GM23338 (cell line): ENCODE measurements around the gene PUDP. TPM values are rescaled to one million over a fixed set of nuclear protein-coding genes. Genes with fewer than 3 reads are reported as not detected.

ENCODE experiments used
- ATAC-seq: fragments of 200-7000 bp; cut with Tn5 transposase; 3 replicates; pipeline ENCODE4 v1.9.1; 2020
- DNase-seq: peaks from one replicate; pipeline ENCODE4 v3.0.0-alpha.2; 2015; ENCODE audit warnings: low spot score
- H2AFZ ChIP-seq: fragments of 200-600 bp; sonication (generic); 2 replicates; pipeline ENCODE4 v1.8.0; 2016; ENCODE audit warnings: antibody characterized with exemption, mild to moderate bottlenecking, moderate library complexity
- H3F3A ChIP-seq: fragments of 200-600 bp; sonication (generic); replicated peaks from 2 replicates; pipeline ENCODE4 v1.8.0; 2017; ENCODE audit warnings: antibody characterized with exemption, mixed run types, low read depth
- H3K27ac ChIP-seq: fragments of 200-600 bp; sonication (generic); 2 replicates; pipeline ENCODE4 v1.6.1; 2016; ENCODE audit warnings: low read depth
- H3K27me3 ChIP-seq: fragments of 200-600 bp; sonication (generic); 2 replicates; pipeline ENCODE4 v1.8.0; 2016; ENCODE audit warnings: mild to moderate bottlenecking, mixed run types, moderate library complexity; ENCODE audit not compliant: insufficient read depth
- H3K36me3 ChIP-seq: fragments of 200-600 bp; sonication (generic); 2 replicates; pipeline ENCODE4 v1.8.0; 2016; ENCODE audit warnings: mild to moderate bottlenecking; ENCODE audit not compliant: insufficient read depth
- H3K4me1 ChIP-seq: fragments of 200-600 bp; sonication (generic); 2 replicates; pipeline ENCODE4 v1.8.0; 2016; ENCODE audit warnings: mild to moderate bottlenecking, moderate library complexity; ENCODE audit not compliant: insufficient read depth
- H3K4me2 ChIP-seq: fragments of 200-600 bp; sonication (generic); 2 replicates; pipeline ENCODE4 v1.7.1; 2017; ENCODE audit warnings: mixed run types
- H3K4me3 ChIP-seq: fragments of 200-600 bp; sonication (generic); 2 replicates; pipeline ENCODE4 v1.6.1; 2016; ENCODE audit warnings: mixed run types
- H3K79me2 ChIP-seq: fragments of 200-600 bp; sonication (generic); replicated peaks from 2 replicates; pipeline ENCODE4 v1.8.0; 2017; ENCODE audit warnings: mild to moderate bottlenecking; ENCODE audit not compliant: insufficient read depth
- H3K9me2 ChIP-seq: fragments of 200-600 bp; sonication (generic); 2 replicates; pipeline ENCODE4 v1.8.0; 2017; ENCODE audit not compliant: insufficient read depth
- H4K20me1 ChIP-seq: fragments of 200-600 bp; sonication (generic); replicated peaks from 2 replicates; pipeline ENCODE4 v1.8.0; 2017; ENCODE audit warnings: mild to moderate bottlenecking; ENCODE audit not compliant: insufficient read depth
- H3K27ac Mint-ChIP-seq: 2 replicates; pipeline ENCODE4 v1.8.0; 2020; ENCODE audit warnings: inconsistent platforms, mild to moderate bottlenecking, moderate library complexity, mixed read lengths
- H3K27me3 Mint-ChIP-seq: 3 replicates; pipeline ENCODE4 v1.8.0; 2022; ENCODE audit warnings: low read depth, mild to moderate bottlenecking, moderate library complexity, mixed read lengths, inconsistent platforms; ENCODE audit not compliant: insufficient read depth, poor library complexity
- H3K36me3 Mint-ChIP-seq: 3 replicates; pipeline ENCODE4 v1.8.0; 2021; ENCODE audit warnings: low read depth, mild to moderate bottlenecking, inconsistent platforms, moderate library complexity, mixed read lengths
- H3K4me1 Mint-ChIP-seq: 3 replicates; pipeline ENCODE4 v1.8.0; 2020; ENCODE audit warnings: mild to moderate bottlenecking, inconsistent platforms, mixed read lengths
- H3K4me3 Mint-ChIP-seq: 3 replicates; pipeline ENCODE4 v1.8.0; 2021; ENCODE audit warnings: moderate library complexity, mild to moderate bottlenecking, inconsistent platforms, mixed read lengths
- H3K9me3 Mint-ChIP-seq: 3 replicates; pipeline ENCODE4 v1.8.0; 2020; ENCODE audit warnings: moderate library complexity, mild to moderate bottlenecking, inconsistent platforms, mixed read lengths
- CREB1 ChIP-seq: fragments of 250-450 bp; sonication (Bioruptor Pico); IDR thresholded peaks from 2 replicates; pipeline ENCODE4 v1.5.0; 2020; ENCODE audit warnings: low read depth, mild to moderate bottlenecking, moderate library complexity
- CTCF ChIP-seq, 2 experiments: fragments of 200-600 bp in 1 of 2; sonication (generic) in 1 of 2; conservative IDR thresholded peaks; 2 replicates each; pipeline versions ENCODE4 v1.5.1 to v1.6.1; 2016 to 2017; ENCODE audit warnings: antibody characterized with exemption in 2 of 2, low read depth in 2 of 2, mild to moderate bottlenecking in 2 of 2, moderate library complexity in 1 of 2
- ETS1 ChIP-seq: IDR thresholded peaks from 2 replicates; pipeline ENCODE4 v1.6.1; 2016; ENCODE audit warnings: antibody characterized with exemption
- EZH2 ChIP-seq: fragments of 200-600 bp; sonication (generic); IDR thresholded peaks from one replicate; pipeline ENCODE4 v1.8.0; 2017; ENCODE audit warnings: antibody characterized with exemption, mild to moderate bottlenecking, low read depth; ENCODE audit not compliant: unreplicated experiment
- EZH2phosphoT487 ChIP-seq: fragments of 200-600 bp; sonication (generic); IDR thresholded peaks from one replicate; pipeline ENCODE4 v1.8.1; 2018; ENCODE audit warnings: antibody characterized with exemption; ENCODE audit not compliant: unreplicated experiment
- JUNB ChIP-seq: IDR thresholded peaks from one replicate; pipeline ENCODE4 v1.6.1; 2016; ENCODE audit warnings: antibody characterized with exemption; ENCODE audit not compliant: unreplicated experiment
- NANOG ChIP-seq: IDR thresholded peaks from 2 replicates; pipeline ENCODE4 v1.6.1; 2016; ENCODE audit warnings: antibody characterized with exemption, borderline replicate concordance
- POLR2AphosphoS5 ChIP-seq: IDR thresholded peaks from 2 replicates; pipeline ENCODE4 v1.6.1; 2016; ENCODE audit warnings: antibody characterized with exemption, low read depth
- REST ChIP-seq: IDR thresholded peaks from one replicate; pipeline ENCODE4 v1.6.1; 2018; ENCODE audit warnings: antibody characterized with exemption; ENCODE audit not compliant: unreplicated experiment
- STAT1 ChIP-seq: IDR thresholded peaks from one replicate; pipeline ENCODE4 v1.6.1; 2016; ENCODE audit warnings: antibody characterized with exemption; ENCODE audit not compliant: unreplicated experiment
- ZNF114 ChIP-seq: fragments of 250-450 bp; sonication (Bioruptor Pico); IDR thresholded peaks from 2 replicates; pipeline ENCODE4 v1.5.0; 2020; ENCODE audit warnings: mild to moderate bottlenecking, moderate library complexity
- ZNF331 ChIP-seq: fragments of 250-450 bp; sonication (Bioruptor Pico); IDR thresholded peaks from 2 replicates; pipeline ENCODE4 v1.5.0; 2020; ENCODE audit warnings: low read depth, mild to moderate bottlenecking, moderate library complexity
- polyA plus RNA-seq: library from polyadenylated mRNA; unstranded; fragments of >200 nt; fragmentation: Nextera tagmentation; extraction: Ambion mirVana; gene quantifications from 2 replicates; pipeline ENCODE4 v1.2.1, GENCODE V29; 2016
- total RNA-seq: library from RNA; depleted of rRNA; stranded (reverse); fragments of >200 nt; shearing (Covaris generic); gene quantifications from 2 replicates; pipeline ENCODE4 v1.2.3, GENCODE V29; 2014
- TF ChIP-seq, protein P1 (sequence below): fragments of 250-450 bp; sonication (Bioruptor Pico); IDR thresholded peaks from 2 replicates; pipeline ENCODE4 v1.5.0; 2020; ENCODE audit warnings: mild to moderate bottlenecking, moderate library complexity

PUDP gene
- total and polyA plus RNA-seq, 2 experiments from 2014 or later = 17.2 to 22.4 TPM

DNA sequence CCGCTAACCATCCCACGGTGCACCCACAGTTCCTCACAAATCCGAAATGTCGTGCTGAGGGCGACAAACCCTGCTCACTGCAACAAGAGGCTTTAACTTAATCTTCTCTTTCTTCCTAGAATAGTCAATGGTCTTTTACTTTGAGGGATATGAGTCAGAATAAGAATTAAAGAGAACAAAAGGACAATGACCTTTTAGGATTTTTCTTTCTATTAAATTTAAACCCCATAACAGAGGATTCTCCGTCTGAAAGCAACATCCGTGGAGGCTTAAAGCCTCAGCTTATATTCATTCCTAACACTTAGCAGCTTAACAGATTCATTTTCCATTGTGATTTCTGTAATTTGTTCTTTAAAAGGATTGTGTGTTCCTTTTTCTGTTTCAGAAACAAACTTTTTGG is 44.9 kb upstream of the PUDP start:
- peaks cover 14% of the 10 kb centered on the region for H3K4me1 Mint-ChIP-seq
- TF ChIP-seq ETS1 (no peak), ZNF114 (no peak), POLR2AphosphoS5 (no peak), JUNB (no peak), REST (no peak), STAT1 (no peak), NANOG (no peak), CREB1 (no peak), CTCF (conservative IDR thresholded peaks at IDR 0.05; ENCODE audit: low read depth in 2 of 2) (no peak), EZH2 (no peak), ZNF331 (CRISPR knock-in tag) (no peak), EZH2phosphoT487 (no peak)
- TF ChIP-seq, protein P1, sequence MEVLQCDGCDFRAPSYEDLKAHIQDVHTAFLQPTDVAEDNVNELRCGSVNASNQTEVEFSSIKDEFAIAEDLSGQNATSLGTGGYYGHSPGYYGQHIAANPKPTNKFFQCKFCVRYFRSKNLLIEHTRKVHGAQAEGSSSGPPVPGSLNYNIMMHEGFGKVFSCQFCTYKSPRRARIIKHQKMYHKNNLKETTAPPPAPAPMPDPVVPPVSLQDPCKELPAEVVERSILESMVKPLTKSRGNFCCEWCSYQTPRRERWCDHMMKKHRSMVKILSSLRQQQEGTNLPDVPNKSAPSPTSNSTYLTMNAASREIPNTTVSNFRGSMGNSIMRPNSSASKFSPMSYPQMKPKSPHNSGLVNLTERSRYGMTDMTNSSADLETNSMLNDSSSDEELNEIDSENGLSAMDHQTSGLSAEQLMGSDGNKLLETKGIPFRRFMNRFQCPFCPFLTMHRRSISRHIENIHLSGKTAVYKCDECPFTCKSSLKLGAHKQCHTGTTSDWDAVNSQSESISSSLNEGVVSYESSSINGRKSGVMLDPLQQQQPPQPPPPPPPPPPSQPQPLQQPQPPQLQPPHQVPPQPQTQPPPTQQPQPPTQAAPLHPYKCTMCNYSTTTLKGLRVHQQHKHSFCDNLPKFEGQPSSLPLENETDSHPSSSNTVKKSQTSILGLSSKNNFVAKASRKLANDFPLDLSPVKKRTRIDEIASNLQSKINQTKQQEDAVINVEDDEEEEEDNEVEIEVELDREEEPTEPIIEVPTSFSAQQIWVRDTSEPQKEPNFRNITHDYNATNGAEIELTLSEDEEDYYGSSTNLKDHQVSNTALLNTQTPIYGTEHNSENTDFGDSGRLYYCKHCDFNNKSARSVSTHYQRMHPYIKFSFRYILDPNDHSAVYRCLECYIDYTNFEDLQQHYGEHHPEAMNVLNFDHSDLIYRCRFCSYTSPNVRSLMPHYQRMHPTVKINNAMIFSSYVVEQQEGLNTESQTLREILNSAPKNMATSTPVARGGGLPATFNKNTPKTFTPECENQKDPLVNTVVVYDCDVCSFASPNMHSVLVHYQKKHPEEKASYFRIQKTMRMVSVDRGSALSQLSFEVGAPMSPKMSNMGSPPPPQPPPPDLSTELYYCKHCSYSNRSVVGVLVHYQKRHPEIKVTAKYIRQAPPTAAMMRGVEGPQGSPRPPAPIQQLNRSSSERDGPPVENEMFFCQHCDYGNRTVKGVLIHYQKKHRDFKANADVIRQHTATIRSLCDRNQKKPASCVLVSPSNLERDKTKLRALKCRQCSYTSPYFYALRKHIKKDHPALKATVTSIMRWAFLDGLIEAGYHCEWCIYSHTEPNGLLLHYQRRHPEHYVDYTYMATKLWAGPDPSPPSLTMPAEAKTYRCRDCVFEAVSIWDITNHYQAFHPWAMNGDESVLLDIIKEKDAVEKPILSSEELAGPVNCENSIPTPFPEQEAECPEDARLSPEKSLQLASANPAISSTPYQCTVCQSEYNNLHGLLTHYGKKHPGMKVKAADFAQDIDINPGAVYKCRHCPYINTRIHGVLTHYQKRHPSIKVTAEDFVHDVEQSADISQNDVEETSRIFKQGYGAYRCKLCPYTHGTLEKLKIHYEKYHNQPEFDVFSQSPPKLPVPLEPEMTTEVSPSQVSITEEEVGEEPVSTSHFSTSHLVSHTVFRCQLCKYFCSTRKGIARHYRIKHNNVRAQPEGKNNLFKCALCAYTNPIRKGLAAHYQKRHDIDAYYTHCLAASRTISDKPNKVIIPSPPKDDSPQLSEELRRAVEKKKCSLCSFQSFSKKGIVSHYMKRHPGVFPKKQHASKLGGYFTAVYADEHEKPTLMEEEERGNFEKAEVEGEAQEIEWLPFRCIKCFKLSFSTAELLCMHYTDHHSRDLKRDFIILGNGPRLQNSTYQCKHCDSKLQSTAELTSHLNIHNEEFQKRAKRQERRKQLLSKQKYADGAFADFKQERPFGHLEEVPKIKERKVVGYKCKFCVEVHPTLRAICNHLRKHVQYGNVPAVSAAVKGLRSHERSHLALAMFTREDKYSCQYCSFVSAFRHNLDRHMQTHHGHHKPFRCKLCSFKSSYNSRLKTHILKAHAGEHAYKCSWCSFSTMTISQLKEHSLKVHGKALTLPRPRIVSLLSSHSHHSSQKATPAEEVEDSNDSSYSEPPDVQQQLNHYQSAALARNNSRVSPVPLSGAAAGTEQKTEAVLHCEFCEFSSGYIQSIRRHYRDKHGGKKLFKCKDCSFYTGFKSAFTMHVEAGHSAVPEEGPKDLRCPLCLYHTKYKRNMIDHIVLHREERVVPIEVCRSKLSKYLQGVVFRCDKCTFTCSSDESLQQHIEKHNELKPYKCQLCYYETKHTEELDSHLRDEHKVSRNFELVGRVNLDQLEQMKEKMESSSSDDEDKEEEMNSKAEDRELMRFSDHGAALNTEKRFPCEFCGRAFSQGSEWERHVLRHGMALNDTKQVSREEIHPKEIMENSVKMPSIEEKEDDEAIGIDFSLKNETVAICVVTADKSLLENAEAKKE (CRISPR knock-in tag) = no peak
- Histone ChIP-seq H3K36me3 (no peaks in the 10 kb centered on the region), H3K27ac (no peak overlapping the region), H2AFZ (no peak overlapping the region), H3K4me3 (no peak overlapping the region), H3K4me1 (no peaks in the 10 kb centered on the region), H4K20me1 (no peaks in the 10 kb centered on the region), H3F3A (no peaks in the 10 kb centered on the region), H3K27me3 (no peaks in the 10 kb centered on the region), H3K4me2 (no peak overlapping the region), H3K9me2 (no peaks in the 10 kb centered on the region), H3K79me2 (no peaks in the 10 kb centered on the region)
- H3K36me3 Mint-ChIP-seq = peaks cover 5% of the 10 kb centered on the region; the same call in 2 of the 3 replicates
- H3K27me3 Mint-ChIP-seq = peaks cover 4% of the 10 kb centered on the region
- no peak overlapping the region for H3K4me3 Mint-ChIP-seq
- H3K27ac Mint-ChIP-seq = no peak overlapping the region
- DNase-seq (no peak), ATAC-seq (no peak)
- peaks cover 5% of the 10 kb centered on the region for H3K9me3 Mint-ChIP-seq
